Measurements from ENCODE around the gene RHBDF2. TPM values are rescaled to one million over a fixed set of nuclear protein-coding genes. Genes with fewer than 3 reads are reported as not detected.

The RHBDF2 gene
- total RNA-seq, 1 experiment from 2014 or later = 33.4 TPM

GRCh38 chr17:76548378-76549214, 47.4 kb upstream of the RHBDF2 start:
- POLR2A ChIA-PET = interaction anchor here (0.8 to 4.5 kb wide), 11 partner anchors 9 to 177 kb away, joined by 3 to 30 read pairs (median 4); partner anchors contain the start of gene ST6GALNAC2

GRCh38 chr17:76547642-76548202, 46.5 kb upstream of the RHBDF2 start:
- no TSS peak for BruUV-seq (replicated peaks)
- POLR2A ChIA-PET = interaction anchor here (0.7 to 5.0 kb wide), 7 partner anchors 10 to 37 kb away, joined by 3 to 68 read pairs (median 14); no protein-coding TSS in a partner anchor

More at GRCh38 chr17:76548378-76549214, 47.4 kb upstream of the RHBDF2 start:
- intact Hi-C loops (cut with micrococcal nuclease) = no loop called here
- Mint-ChIP-seq H3K27me3 (ENCODE audit: insufficient read depth, unreplicated experiment) (peaks cover 12% of the 10 kb centered on the region), H3K27ac (ENCODE audit: low read depth, unreplicated experiment) (no peak overlapping the region), H3K4me1 (ENCODE audit: insufficient read depth, unreplicated experiment) (peaks cover 10% of the 10 kb centered on the region), H3K36me3 (ENCODE audit: insufficient read depth, unreplicated experiment) (no peaks in the 10 kb centered on the region), H3K4me3 (ENCODE audit: unreplicated experiment) (no peak overlapping the region), H3K9me3 (ENCODE audit: unreplicated experiment) (no peaks in the 10 kb centered on the region)
- no peak for DNase-seq (ENCODE audit: unreplicated experiment)
- no TSS peak for BruUV-seq (replicated peaks)
- TF ChIP-seq CTCF (IDR thresholded peaks at IDR 0.05; ENCODE audit: unreplicated experiment) = no peak
- CTCF ChIA-PET = interaction anchor here (0.6 to 2.1 kb wide), 4 partner anchors 11 to 76 kb away, joined by 4 to 14 read pairs (median 4); no protein-coding TSS in a partner anchor

GRCh38 chr17:76547183-76547641, 46.0 kb upstream of the RHBDF2 start:
- ChIA-PET POLR2A (interaction anchor here (0.7 to 5.0 kb wide), 10 partner anchors 11 to 1398 kb away, joined by 3 to 68 read pairs (median 4); no protein-coding TSS in a partner anchor), CTCF (interaction anchor here (0.6 to 3.9 kb wide), 14 partner anchors 8 to 520 kb away, joined by 3 to 41 read pairs (median 3); no protein-coding TSS in a partner anchor)
- Mint-ChIP-seq H3K9me3 (ENCODE audit: unreplicated experiment) (no peaks in the 10 kb centered on the region), H3K36me3 (ENCODE audit: insufficient read depth, unreplicated experiment) (no peaks in the 10 kb centered on the region), H3K4me3 (ENCODE audit: unreplicated experiment) (no peak overlapping the region), H3K27me3 (ENCODE audit: insufficient read depth, unreplicated experiment) (peaks cover 12% of the 10 kb centered on the region), H3K4me1 (ENCODE audit: insufficient read depth, unreplicated experiment) (peaks cover 10% of the 10 kb centered on the region), H3K27ac (ENCODE audit: low read depth, unreplicated experiment) (no peak overlapping the region)
- DNase-seq (ENCODE audit: unreplicated experiment) = peak; percentile 81
- intact Hi-C loops (cut with micrococcal nuclease) = loop anchor here (1.0 kb wide), 1 partner anchor 24 kb away; no protein-coding TSS in a partner anchor
- no TSS peak for BruUV-seq (replicated peaks)
- TF ChIP-seq CTCF (IDR thresholded peaks at IDR 0.05; ENCODE audit: unreplicated experiment) = peak; percentile 51

More at GRCh38 chr17:76547642-76548202, 46.5 kb upstream of the RHBDF2 start:
- CTCF ChIA-PET = interaction anchor here (1.1 to 3.1 kb wide), 5 partner anchors 15 to 45 kb away, joined by 3 to 41 read pairs (median 6); no protein-coding TSS in a partner anchor
- Mint-ChIP-seq H3K9me3 (ENCODE audit: unreplicated experiment) (no peaks in the 10 kb centered on the region), H3K27me3 (ENCODE audit: insufficient read depth, unreplicated experiment) (peaks cover 12% of the 10 kb centered on the region), H3K4me3 (ENCODE audit: unreplicated experiment) (no peak overlapping the region), H3K4me1 (ENCODE audit: insufficient read depth, unreplicated experiment) (peaks cover 10% of the 10 kb centered on the region), H3K27ac (ENCODE audit: low read depth, unreplicated experiment) (no peak overlapping the region), H3K36me3 (ENCODE audit: insufficient read depth, unreplicated experiment) (no peaks in the 10 kb centered on the region)
- DNase-seq (ENCODE audit: unreplicated experiment) = no peak
- TF ChIP-seq CTCF (IDR thresholded peaks at IDR 0.05; ENCODE audit: unreplicated experiment) = no peak
- intact Hi-C loops (cut with micrococcal nuclease) = loop anchor here (1.0 kb wide), 1 partner anchor 24 kb away; no protein-coding TSS in a partner anchor
